ENCODE data around the gene MIF. TPM values are rescaled to one million over a fixed set of nuclear protein-coding genes. Genes with fewer than 3 reads are reported as not detected.
"Not testable (repeated sequence)": the region's sequence is repeated elsewhere in the genome, so short reads cannot be mapped to it uniquely, and the experiment has no call there.

MIF gene
- total and polyA plus RNA-seq, 2 of the 4 experiments (the other 2 are of a cell fraction) = 123 to 530 TPM

DNA sequence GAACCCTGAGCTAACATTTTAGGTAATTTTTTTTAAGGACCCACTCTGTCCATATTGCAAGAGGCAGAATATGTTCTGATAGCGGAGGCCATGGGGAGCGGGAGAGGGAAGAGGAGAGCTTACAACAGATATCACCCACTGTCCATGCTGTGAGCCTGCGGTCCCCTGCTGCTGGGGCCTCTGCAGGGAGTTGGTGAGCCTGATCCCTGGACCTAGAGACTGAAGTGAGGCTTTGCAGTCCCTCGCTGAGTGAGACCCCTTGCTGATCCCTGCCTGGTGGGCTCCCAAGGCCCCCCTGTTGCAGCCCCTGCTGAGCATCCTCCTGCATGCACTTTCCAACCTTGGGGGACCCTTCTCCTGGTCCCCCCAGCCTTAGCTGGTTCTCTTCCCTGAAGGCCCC is 12.5 kb downstream of the MIF start:
- H4K20me1 ChIP-seq (ENCODE audit: insufficient read depth, low read length) = no peaks in the 10 kb centered on the region
- H3K9me3 ChIP-seq (ENCODE audit: control insufficient read depth, insufficient read depth, low read length) = no peaks in the 10 kb centered on the region
- H3K14ac ChIP-seq (replicated peaks; ENCODE audit: low read depth, low read length) = no peak overlapping the region
- H3K18ac ChIP-seq (ENCODE audit: low read depth, low read length) = no peak overlapping the region
- H4K91ac ChIP-seq (ENCODE audit: insufficient read depth, low read depth, low read length) = no peak overlapping the region
- dilution Hi-C loops (cut with HindIII; ENCODE audit: low sequenced_read_pairs, unreplicated experiment) (no loop called here), in situ Hi-C loops (cut with MboI; ENCODE audit: low sequenced_read_pairs) (no loop called here), intact Hi-C loops (cut with micrococcal nuclease) (no loop called here)
- 100% methylated on average over 1 of the region's 4 CpGs; no CpG with 5 or more reads in 1 of the 2 experiments for WGBS, 2 experiments (ENCODE audit: extremely low coverage in 2 of 2, insufficient read length in 1 of 2)
- ChIA-PET POLR2A (ENCODE audit: unreplicated experiment) (no interaction called here), CTCF (no interaction called here)
- ATAC-seq (ENCODE audit: low read depth) (no peak), DNase-seq (no peak)
- H3K27ac ChIP-seq (ENCODE audit: insufficient read depth, low read length) = no peak overlapping the region
- H2BK120ac ChIP-seq (ENCODE audit: low read depth, low read length) = no peak overlapping the region
- H2BK20ac ChIP-seq (ENCODE audit: low read depth, low read length) = no peak overlapping the region
- no peaks in the 10 kb centered on the region for H3K36me3 ChIP-seq (ENCODE audit: control insufficient read depth, insufficient read depth, low read length)
- H4K8ac ChIP-seq (ENCODE audit: low read depth in 2 of 2, low read length in 2 of 2) = no peak overlapping the region
- H3K9me1 ChIP-seq (ENCODE audit: insufficient read depth, low read length) = no peaks in the 10 kb centered on the region
- no peak overlapping the region for H3K4ac ChIP-seq (ENCODE audit: low read depth, low read length)
- H3K56ac ChIP-seq (ENCODE audit: extremely low read depth, insufficient read depth, low read length) = no peak overlapping the region
- H3K23ac ChIP-seq (ENCODE audit: low read depth, low read length) = no peak overlapping the region
- no peaks in the 10 kb centered on the region for H3K27me3 ChIP-seq (ENCODE audit: control insufficient read depth, insufficient read depth, low read length)
- H2AK5ac ChIP-seq (ENCODE audit: low read depth, low read length) = no peak overlapping the region
- no peak overlapping the region for H2AFZ ChIP-seq (replicated peaks; ENCODE audit: low read length, poor library complexity)
- no peak overlapping the region for H3K4me2 ChIP-seq (ENCODE audit: low read depth, low read length)
- H3K4me1 ChIP-seq (ENCODE audit: control insufficient read depth, insufficient read depth, low read length) = peaks cover 4% of the 10 kb centered on the region; the same call in 1 of the 2 replicates
- no peak overlapping the region for H2BK5ac ChIP-seq (ENCODE audit: low read depth, low read length, poor library complexity, severe bottlenecking)
- no peak overlapping the region for H2BK15ac ChIP-seq (ENCODE audit: low read depth, low read length)
- H2AK9ac ChIP-seq (replicated peaks; ENCODE audit: low read depth, low read length, poor library complexity) = no peak overlapping the region
- H4K5ac ChIP-seq (ENCODE audit: low read depth, low read length) = no peak overlapping the region
- TF ChIP-seq RFX5 (IDR thresholded peaks at IDR 0.05; ENCODE audit: low read depth, low read length) (no peak), CEBPB (IDR thresholded peaks at IDR 0.05; ENCODE audit: low read depth, low read length) (no peak), POLR2A (IDR thresholded peaks at IDR 0.05; ENCODE audit: low read depth, low read length) (no peak)
- TF ChIP-seq, protein P1, sequence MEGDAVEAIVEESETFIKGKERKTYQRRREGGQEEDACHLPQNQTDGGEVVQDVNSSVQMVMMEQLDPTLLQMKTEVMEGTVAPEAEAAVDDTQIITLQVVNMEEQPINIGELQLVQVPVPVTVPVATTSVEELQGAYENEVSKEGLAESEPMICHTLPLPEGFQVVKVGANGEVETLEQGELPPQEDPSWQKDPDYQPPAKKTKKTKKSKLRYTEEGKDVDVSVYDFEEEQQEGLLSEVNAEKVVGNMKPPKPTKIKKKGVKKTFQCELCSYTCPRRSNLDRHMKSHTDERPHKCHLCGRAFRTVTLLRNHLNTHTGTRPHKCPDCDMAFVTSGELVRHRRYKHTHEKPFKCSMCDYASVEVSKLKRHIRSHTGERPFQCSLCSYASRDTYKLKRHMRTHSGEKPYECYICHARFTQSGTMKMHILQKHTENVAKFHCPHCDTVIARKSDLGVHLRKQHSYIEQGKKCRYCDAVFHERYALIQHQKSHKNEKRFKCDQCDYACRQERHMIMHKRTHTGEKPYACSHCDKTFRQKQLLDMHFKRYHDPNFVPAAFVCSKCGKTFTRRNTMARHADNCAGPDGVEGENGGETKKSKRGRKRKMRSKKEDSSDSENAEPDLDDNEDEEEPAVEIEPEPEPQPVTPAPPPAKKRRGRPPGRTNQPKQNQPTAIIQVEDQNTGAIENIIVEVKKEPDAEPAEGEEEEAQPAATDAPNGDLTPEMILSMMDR (conservative IDR thresholded peaks at IDR 0.05; ENCODE audit: low read depth, low read length) = no peak
- TF ChIP-seq, protein P2, sequence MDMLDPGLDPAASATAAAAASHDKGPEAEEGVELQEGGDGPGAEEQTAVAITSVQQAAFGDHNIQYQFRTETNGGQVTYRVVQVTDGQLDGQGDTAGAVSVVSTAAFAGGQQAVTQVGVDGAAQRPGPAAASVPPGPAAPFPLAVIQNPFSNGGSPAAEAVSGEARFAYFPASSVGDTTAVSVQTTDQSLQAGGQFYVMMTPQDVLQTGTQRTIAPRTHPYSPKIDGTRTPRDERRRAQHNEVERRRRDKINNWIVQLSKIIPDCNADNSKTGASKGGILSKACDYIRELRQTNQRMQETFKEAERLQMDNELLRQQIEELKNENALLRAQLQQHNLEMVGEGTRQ (IDR thresholded peaks at IDR 0.05; ENCODE audit: low read depth, low read length) = no peak
- H3K4me3 ChIP-seq (ENCODE audit: insufficient read depth, low read depth, low read length) = no peak overlapping the region
- no peaks in the 10 kb centered on the region for H3K79me1 ChIP-seq (ENCODE audit: low read depth in 1 of 2, low read length in 2 of 2)
- BruUV-seq (replicated peaks) = no TSS peak
- no peak overlapping the region for H3K9ac ChIP-seq (ENCODE audit: low read depth, low read length)

DNA sequence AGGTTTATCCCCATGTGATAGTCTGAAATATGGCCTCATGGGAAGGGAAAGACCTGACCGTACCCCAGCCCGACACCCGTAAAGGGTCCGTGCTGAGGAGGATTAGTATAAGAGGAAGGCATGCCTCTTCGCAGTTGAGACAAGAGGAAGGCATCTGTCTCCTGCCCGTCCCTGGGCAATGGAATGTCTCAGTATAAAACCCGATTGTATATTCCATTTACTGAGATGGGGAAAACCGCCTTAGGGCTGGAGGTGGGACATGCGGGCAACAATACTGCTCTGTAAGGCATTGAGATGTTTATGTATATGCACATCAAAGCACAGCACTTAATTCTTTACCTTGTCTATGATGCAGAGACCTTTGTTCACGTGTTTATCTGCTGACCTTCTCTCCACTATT is 13.2 kb downstream of the MIF start:
- H3K9ac ChIP-seq (ENCODE audit: low read depth, low read length); H4K5ac ChIP-seq (ENCODE audit: low read depth, low read length); dilution Hi-C loops (cut with HindIII; ENCODE audit: low sequenced_read_pairs, unreplicated experiment); POLR2A ChIA-PET (ENCODE audit: unreplicated experiment); CTCF ChIA-PET; BruUV-seq (replicated peaks); H4K91ac ChIP-seq (ENCODE audit: insufficient read depth, low read depth, low read length); H3K36me3 ChIP-seq (ENCODE audit: control insufficient read depth, insufficient read depth, low read length); H2BK5ac ChIP-seq (ENCODE audit: low read depth, low read length, poor library complexity, severe bottlenecking); H3K79me1 ChIP-seq (ENCODE audit: low read depth in 1 of 2, low read length in 2 of 2); H2AFZ ChIP-seq (replicated peaks; ENCODE audit: low read length, poor library complexity); H2BK120ac ChIP-seq (ENCODE audit: low read depth, low read length); H2BK20ac ChIP-seq (ENCODE audit: low read depth, low read length); intact Hi-C loops (cut with micrococcal nuclease); H4K8ac ChIP-seq (ENCODE audit: low read depth in 2 of 2, low read length in 2 of 2); H3K4ac ChIP-seq (ENCODE audit: low read depth, low read length); H3K9me3 ChIP-seq (ENCODE audit: control insufficient read depth, insufficient read depth, low read length); H3K4me3 ChIP-seq (ENCODE audit: insufficient read depth, low read depth, low read length); H3K56ac ChIP-seq (ENCODE audit: extremely low read depth, insufficient read depth, low read length); H3K18ac ChIP-seq (ENCODE audit: low read depth, low read length); DNase-seq; H3K27me3 ChIP-seq (ENCODE audit: control insufficient read depth, insufficient read depth, low read length); H3K14ac ChIP-seq (replicated peaks; ENCODE audit: low read depth, low read length); H3K9me1 ChIP-seq (ENCODE audit: insufficient read depth, low read length); H3K23ac ChIP-seq (ENCODE audit: low read depth, low read length); H2BK15ac ChIP-seq (ENCODE audit: low read depth, low read length); H2AK9ac ChIP-seq (replicated peaks; ENCODE audit: low read depth, low read length, poor library complexity); H4K20me1 ChIP-seq (ENCODE audit: insufficient read depth, low read length); H2AK5ac ChIP-seq (ENCODE audit: low read depth, low read length); in situ Hi-C loops (cut with MboI; ENCODE audit: low sequenced_read_pairs); H3K4me2 ChIP-seq (ENCODE audit: low read depth, low read length); ATAC-seq (ENCODE audit: low read depth); H3K4me1 ChIP-seq (ENCODE audit: control insufficient read depth, insufficient read depth, low read length); H3K27ac ChIP-seq (ENCODE audit: insufficient read depth, low read length): not testable (repeated sequence)
- no CpG with 5 or more reads among the region's 10 CpGs for WGBS, 2 experiments (ENCODE audit: extremely low coverage in 2 of 2, insufficient read length in 1 of 2)
